ENCODE measurements around the gene MRPS21. TPM values are rescaled to one million over a fixed set of nuclear protein-coding genes. Genes with fewer than 3 reads are reported as not detected.

Gene MRPS21
- total and polyA plus RNA-seq, 4 donors, result 15.0 to 56.5 (median 22.9) TPM

- no peaks in the 10 kb centered on the region for H3K9me3 ChIP-seq (ENCODE audit: control insufficient read depth in 4 of 4, low read length in 3 of 4)
- H3K4me3 ChIP-seq (ENCODE audit: low read depth in 1 of 3, low read length in 3 of 3), result peak overlapping the region in 2 of 3 donors; percentile 41 to 99
- H3K27ac ChIP-seq (ENCODE audit: low read depth in 1 of 2, low read length in 2 of 2), result peak overlapping the region; percentile 60 to 69
- DNase-seq (ENCODE audit: low spot score), result no peak
- no peak overlapping the region for H3K9ac ChIP-seq (ENCODE audit: low read depth in 1 of 2, low read length in 2 of 2)
- WGBS, result 84% methylated on average over 8 of the region's 8 CpGs
- H3K36me3 ChIP-seq (ENCODE audit: control insufficient read depth in 4 of 4, insufficient read depth in 3 of 4, low read depth in 1 of 4, low read length in 3 of 4), result peaks cover 2 to 10% (median 9%) of the 10 kb centered on the region in 4 donors
- H3K4me1 ChIP-seq (ENCODE audit: control insufficient read depth in 4 of 4, insufficient read depth in 4 of 4, low read length in 3 of 4), result peaks cover 5 to 13% (median 7%) of the 10 kb centered on the region in 4 donors
- TF ChIP-seq EGR1 (IDR thresholded peaks at IDR 0.05; ENCODE audit: low read depth in 2 of 2), result no peak
- TF ChIP-seq FOXA1 (IDR thresholded peaks at IDR 0.05), result no peak
- no peak for TF ChIP-seq SP1 (IDR thresholded peaks at IDR 0.05)
- no peak for TF ChIP-seq REST (IDR thresholded peaks at IDR 0.05)
- no peak for TF ChIP-seq JUND (IDR thresholded peaks at IDR 0.05)
- TF ChIP-seq HNF4A (conservative IDR thresholded peaks at IDR 0.05), result no peak
- TF ChIP-seq YY1 (IDR thresholded peaks at IDR 0.05), result no peak
- no peak for TF ChIP-seq RXRA (IDR thresholded peaks at IDR 0.05)
- no peak for TF ChIP-seq CTCF (IDR thresholded peaks at IDR 0.05; ENCODE audit: low read depth, low read length, missing input control)
- no peak for TF ChIP-seq MAX (IDR thresholded peaks at IDR 0.05)
- TF ChIP-seq GABPA (IDR thresholded peaks at IDR 0.05 in 1 of 2, conservative IDR thresholded peaks at IDR 0.05 in 1 of 2), result no peak
- no peak for TF ChIP-seq NR2F2 (IDR thresholded peaks at IDR 0.05)
- TF ChIP-seq ATF3 (IDR thresholded peaks at IDR 0.05), result no peak
- no peak for TF ChIP-seq RAD21 (IDR thresholded peaks at IDR 0.05)
- no peaks in the 10 kb centered on the region for H3K27me3 ChIP-seq (ENCODE audit: control insufficient read depth in 4 of 4, insufficient read depth in 4 of 4, low read length in 3 of 4)
Observed at GRCh38 chr1:150320667-150320978, 27.0 kb downstream of the MRPS21 start.

GRCh38 chr1:150321826-150322166, 28.1 kb downstream of the MRPS21 start:
- H3K36me3 ChIP-seq (ENCODE audit: control insufficient read depth in 4 of 4, insufficient read depth in 3 of 4, low read depth in 1 of 4, low read length in 3 of 4), result peaks cover 2 to 22% (median 21%) of the 10 kb centered on the region in 4 donors
- peak overlapping the region; percentile 60 to 69 for H3K27ac ChIP-seq (ENCODE audit: low read depth in 1 of 2, low read length in 2 of 2)
- no peak for DNase-seq (ENCODE audit: low spot score)
- WGBS, result under 1% methylated on average over 9 of the region's 9 CpGs
- TF ChIP-seq FOXA2 (IDR thresholded peaks at IDR 0.05) (no peak), FOXA1 (IDR thresholded peaks at IDR 0.05) (no peak), SP1 (IDR thresholded peaks at IDR 0.05) (no peak), HNF4G (IDR thresholded peaks at IDR 0.05) (no peak), TAF1 (conservative IDR thresholded peaks at IDR 0.05) (no peak)
- peaks cover 5 to 13% (median 7%) of the 10 kb centered on the region in 4 donors for H3K4me1 ChIP-seq (ENCODE audit: control insufficient read depth in 4 of 4, insufficient read depth in 4 of 4, low read length in 3 of 4)
- H3K27me3 ChIP-seq (ENCODE audit: control insufficient read depth in 4 of 4, insufficient read depth in 4 of 4, low read length in 3 of 4), result no peaks in the 10 kb centered on the region
- H3K4me3 ChIP-seq (ENCODE audit: low read depth in 1 of 3, low read length in 3 of 3), result peak overlapping the region; percentile 94 to 99 (median 96)
- H3K9ac ChIP-seq (ENCODE audit: low read depth in 1 of 2, low read length in 2 of 2), result peak overlapping the region; percentile 72 to 91
- H3K9me3 ChIP-seq (ENCODE audit: control insufficient read depth in 4 of 4, low read length in 3 of 4), result no peaks in the 10 kb centered on the region
